Measurements from ENCODE around the gene PPFIBP1.

PPFIBP1 gene

GRCh38 chr12:27523642-27524493 lies at the start of gene PPFIBP1:
TSS of gene PPFIBP1 (plus strand) at chr12:27524206. CDS start at chr12:27633397, 109,191 bp downstream.
- Mint-ChIP-seq H3K27me3 (peaks cover 0 to 5% of the 10 kb centered on the region in 2 donors), H3K9me3 (no peaks in the 10 kb centered on the region), H3K27ac (peak within 1 kb of the TSS; percentile 97), H3K4me3 (peak within 1 kb of the TSS; percentile 92 to 98), H3K4me1 (peaks cover 13 to 28% of the 10 kb centered on the region in 2 donors), H3K36me3 (no peaks in the 10 kb centered on the region)
- peak; percentile 95 to 96 for ATAC-seq (replicated peaks)
- peak; percentile 80 for DNase-seq

DNA sequence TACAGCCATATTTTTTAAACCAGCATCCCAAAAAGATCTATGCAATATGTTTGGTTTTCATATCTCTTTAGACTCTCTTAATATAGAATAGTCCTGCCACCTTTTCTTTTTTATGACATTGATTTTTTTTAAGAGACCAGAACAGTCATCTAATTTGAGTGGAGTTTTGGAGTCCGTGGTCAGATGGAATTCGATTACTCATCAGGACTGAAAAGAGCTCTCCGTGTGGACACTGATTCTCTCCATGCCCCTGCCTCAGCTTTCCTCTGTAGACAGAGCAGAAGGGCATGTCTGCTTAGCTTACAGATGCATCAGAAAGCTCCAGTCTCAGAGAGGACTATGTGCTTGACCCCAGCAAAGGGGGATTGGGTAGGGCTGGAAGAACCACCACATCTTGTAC lies 49.7 kb upstream of the PPFIBP1 start:
- no peak for ATAC-seq (replicated peaks)
- H3K27me3 Mint-ChIP-seq = no peaks in the 10 kb centered on the region
- DNase-seq = no peak

GRCh38 chr12:27477049-27477448 lies 47.0 kb upstream of the PPFIBP1 start:
- H3K9me3 Mint-ChIP-seq = peaks cover 24 to 28% of the 10 kb centered on the region in 2 donors
- H3K4me1 Mint-ChIP-seq = peaks cover 0 to 6% of the 10 kb centered on the region in 2 donors
- no peak for DNase-seq
- peaks cover 23 to 53% of the 10 kb centered on the region in 2 donors for H3K36me3 Mint-ChIP-seq
- H3K4me3 Mint-ChIP-seq = no peak overlapping the region
- H3K27me3 Mint-ChIP-seq = no peaks in the 10 kb centered on the region
- H3K27ac Mint-ChIP-seq = no peak overlapping the region
- ATAC-seq (replicated peaks) = no peak

More for the DNA sequence above, 49.7 kb upstream of the PPFIBP1 start:
- Mint-ChIP-seq H3K4me3 (no peak overlapping the region), H3K27ac (no peak overlapping the region), H3K9me3 (peaks cover 24% of the 10 kb centered on the region in 2 donors), H3K36me3 (peaks cover 16 to 40% of the 10 kb centered on the region in 2 donors), H3K4me1 (no peaks in the 10 kb centered on the region)

DNA sequence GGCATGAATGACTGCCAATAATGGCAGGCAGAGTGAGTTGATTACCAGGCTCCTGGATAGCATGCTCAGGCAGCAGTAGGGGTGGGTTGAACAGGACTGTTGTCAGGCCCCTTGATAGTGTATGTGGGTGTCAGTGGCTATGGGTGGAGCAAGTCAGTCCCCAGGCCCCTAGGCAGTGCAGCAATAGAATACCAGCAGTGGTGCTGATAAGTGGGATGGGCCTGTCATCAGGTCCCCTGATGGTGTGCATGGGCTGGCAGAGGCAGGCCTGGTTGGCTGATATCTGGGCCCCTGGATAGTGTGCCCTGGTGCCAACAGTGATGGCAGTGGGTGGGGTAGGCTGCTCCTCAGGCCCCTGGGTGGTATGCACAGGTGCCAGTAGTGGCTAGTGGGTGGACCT lies 45.1 kb upstream of the PPFIBP1 start:
- no peaks in the 10 kb centered on the region for H3K27me3 Mint-ChIP-seq
- no peak for DNase-seq
- peaks cover 0 to 6% of the 10 kb centered on the region in 2 donors for H3K4me1 Mint-ChIP-seq
- peaks cover 24 to 28% of the 10 kb centered on the region in 2 donors for H3K9me3 Mint-ChIP-seq
- H3K27ac Mint-ChIP-seq = no peak overlapping the region
- ATAC-seq (replicated peaks) = no peak
- H3K36me3 Mint-ChIP-seq = peaks cover 23 to 50% of the 10 kb centered on the region in 2 donors
- H3K4me3 Mint-ChIP-seq = no peak overlapping the region

DNA sequence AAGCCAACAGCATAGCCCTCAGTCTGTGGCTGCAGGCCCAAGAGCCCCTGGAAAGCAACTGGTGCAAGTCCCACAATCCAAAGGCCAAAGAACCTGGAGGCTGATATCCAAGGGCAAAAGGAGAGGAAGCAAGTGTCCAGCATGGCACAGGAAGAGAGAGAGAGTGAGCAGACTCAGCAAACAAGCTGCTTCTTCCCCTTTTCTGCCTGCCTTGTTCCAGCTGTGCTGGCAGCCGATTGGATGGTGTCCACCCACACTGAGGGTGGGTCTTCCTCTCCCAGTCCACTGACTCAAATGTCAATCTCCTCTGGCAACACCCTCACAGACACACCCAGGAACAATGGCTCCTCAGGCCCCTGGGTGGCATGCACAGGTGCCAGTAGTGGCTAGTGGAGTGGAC lies 44.0 kb upstream of the PPFIBP1 start:
- Mint-ChIP-seq H3K4me1 (peaks cover 0 to 6% of the 10 kb centered on the region in 2 donors), H3K36me3 (peaks cover 23 to 47% of the 10 kb centered on the region in 2 donors), H3K9me3 (peaks cover 24% of the 10 kb centered on the region in 2 donors), H3K4me3 (no peak overlapping the region), H3K27me3 (no peaks in the 10 kb centered on the region), H3K27ac (no peak overlapping the region)
- ATAC-seq (replicated peaks) (no peak), DNase-seq (no peak)

DNA sequence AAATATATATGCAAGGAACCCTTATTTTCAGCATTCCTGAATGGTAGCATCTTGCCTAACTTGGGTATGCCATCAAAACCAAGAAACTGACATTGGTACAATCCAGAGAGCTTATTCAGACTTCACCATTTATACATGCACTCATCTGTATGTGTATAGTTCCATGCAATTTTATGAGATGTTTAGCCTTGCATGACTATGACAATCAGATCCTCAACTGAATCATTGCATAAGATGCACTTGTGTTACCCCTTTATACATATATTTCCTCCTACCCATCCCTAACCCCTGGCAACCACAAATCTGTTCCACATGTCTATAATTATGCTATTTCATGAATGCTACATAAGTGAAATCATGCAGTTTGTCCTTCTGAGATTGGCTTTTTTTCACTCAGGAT lies 37.0 kb upstream of the PPFIBP1 start:
- H3K36me3 Mint-ChIP-seq = peaks cover 9 to 12% of the 10 kb centered on the region in 2 donors
- DNase-seq (no peak), ATAC-seq (replicated peaks) (no peak)
- H3K9me3 Mint-ChIP-seq = peaks cover 4% of the 10 kb centered on the region in 2 donors
- no peak overlapping the region for H3K4me3 Mint-ChIP-seq
- peaks cover 0 to 8% of the 10 kb centered on the region in 2 donors for H3K27me3 Mint-ChIP-seq
- H3K27ac Mint-ChIP-seq = no peak overlapping the region
- H3K4me1 Mint-ChIP-seq = no peaks in the 10 kb centered on the region

DNA sequence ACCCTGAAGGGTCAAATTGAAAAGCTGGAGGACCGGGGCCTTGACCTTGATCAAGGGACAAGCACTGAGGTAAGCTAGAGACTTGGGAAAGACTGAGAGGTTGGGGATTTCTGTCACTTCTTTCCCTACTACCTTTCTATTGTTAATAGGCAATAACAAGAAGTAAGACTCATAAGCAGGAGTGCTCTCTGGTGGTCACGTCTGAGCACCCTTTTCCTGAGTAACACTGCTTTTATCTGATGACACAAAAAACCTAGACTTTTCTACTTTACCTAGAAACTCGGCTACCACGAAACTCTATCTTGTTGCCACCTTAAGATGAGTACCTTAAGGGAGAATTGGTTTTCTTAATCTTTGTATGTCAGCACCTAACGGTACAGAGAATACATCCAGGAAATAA lies 35.5 kb upstream of the PPFIBP1 start:
- Mint-ChIP-seq H3K4me1 (no peaks in the 10 kb centered on the region), H3K27me3 (peaks cover 0 to 8% of the 10 kb centered on the region in 2 donors), H3K27ac (no peak overlapping the region), H3K36me3 (peaks cover 9 to 12% of the 10 kb centered on the region in 2 donors), H3K9me3 (peaks cover 4% of the 10 kb centered on the region in 2 donors), H3K4me3 (no peak overlapping the region)
- DNase-seq = no peak
- no peak for ATAC-seq (replicated peaks)

DNA sequence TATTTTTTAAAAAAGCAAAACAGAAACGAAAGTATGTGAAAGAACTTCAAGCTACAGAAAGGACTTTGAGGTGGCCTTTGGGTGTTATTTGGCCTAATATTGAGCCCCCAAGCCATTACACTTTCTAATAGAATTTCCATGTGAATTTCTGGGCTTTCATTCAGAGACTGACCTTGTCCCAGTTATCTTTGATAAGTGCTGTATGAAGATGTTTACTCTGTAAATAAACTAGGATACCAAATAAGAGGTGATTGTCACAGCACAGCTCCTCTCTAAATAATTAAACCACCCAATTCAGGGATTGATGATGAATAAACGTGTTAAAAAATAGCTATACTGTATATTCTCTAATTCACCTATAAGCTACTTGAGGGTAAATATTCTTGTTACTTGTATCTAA lies 32.8 kb upstream of the PPFIBP1 start:
- no peaks in the 10 kb centered on the region for H3K4me1 Mint-ChIP-seq
- peaks cover 0 to 8% of the 10 kb centered on the region in 2 donors for H3K27me3 Mint-ChIP-seq

GRCh38 chr12:27493260-27493940 lies 30.6 kb upstream of the PPFIBP1 start:
- peaks cover 10 to 11% of the 10 kb centered on the region in 2 donors for H3K36me3 Mint-ChIP-seq
- H3K9me3 Mint-ChIP-seq = peaks cover 2 to 4% of the 10 kb centered on the region in 2 donors
- H3K27me3 Mint-ChIP-seq = peaks cover 0 to 11% of the 10 kb centered on the region in 2 donors
- DNase-seq (no peak), ATAC-seq (replicated peaks) (no peak)
- no peak overlapping the region for H3K4me3 Mint-ChIP-seq
- peaks cover 4 to 7% of the 10 kb centered on the region in 2 donors for H3K4me1 Mint-ChIP-seq
- H3K27ac Mint-ChIP-seq = no peak overlapping the region

More for the DNA sequence above, 32.8 kb upstream of the PPFIBP1 start:
- H3K27ac Mint-ChIP-seq = no peak overlapping the region
- peaks cover 7 to 8% of the 10 kb centered on the region in 2 donors for H3K36me3 Mint-ChIP-seq
- peaks cover 4% of the 10 kb centered on the region in 2 donors for H3K9me3 Mint-ChIP-seq
- no peak for DNase-seq
- ATAC-seq (replicated peaks) = no peak
- H3K4me3 Mint-ChIP-seq = no peak overlapping the region

DNA sequence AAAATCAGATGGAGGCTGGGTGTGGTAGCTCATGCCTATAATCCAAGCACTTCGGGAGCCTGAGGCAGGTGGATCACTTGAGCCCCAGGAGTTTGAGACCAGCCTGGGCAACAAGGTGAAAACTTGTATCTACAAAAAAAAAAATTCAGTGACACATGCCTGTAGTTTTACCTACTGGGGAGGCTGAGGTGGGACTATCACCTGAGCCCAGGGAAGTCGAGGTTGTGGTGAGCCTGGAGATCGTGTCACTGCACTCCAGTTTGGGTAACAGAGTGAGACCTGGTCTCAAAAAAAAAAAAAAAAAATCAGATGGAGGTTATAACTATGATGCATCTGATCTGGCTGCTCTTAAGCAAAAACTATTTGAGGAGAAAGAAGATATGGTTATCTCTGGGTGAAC lies 26.6 kb upstream of the PPFIBP1 start:
- DNase-seq = no peak
- Mint-ChIP-seq H3K4me1 (peaks cover 4 to 7% of the 10 kb centered on the region in 2 donors), H3K9me3 (no peaks in the 10 kb centered on the region), H3K27me3 (peaks cover 0 to 4% of the 10 kb centered on the region in 2 donors), H3K4me3 (no peak overlapping the region), H3K27ac (no peak overlapping the region), H3K36me3 (peaks cover 3 to 8% of the 10 kb centered on the region in 2 donors)
- no peak for ATAC-seq (replicated peaks)

DNA sequence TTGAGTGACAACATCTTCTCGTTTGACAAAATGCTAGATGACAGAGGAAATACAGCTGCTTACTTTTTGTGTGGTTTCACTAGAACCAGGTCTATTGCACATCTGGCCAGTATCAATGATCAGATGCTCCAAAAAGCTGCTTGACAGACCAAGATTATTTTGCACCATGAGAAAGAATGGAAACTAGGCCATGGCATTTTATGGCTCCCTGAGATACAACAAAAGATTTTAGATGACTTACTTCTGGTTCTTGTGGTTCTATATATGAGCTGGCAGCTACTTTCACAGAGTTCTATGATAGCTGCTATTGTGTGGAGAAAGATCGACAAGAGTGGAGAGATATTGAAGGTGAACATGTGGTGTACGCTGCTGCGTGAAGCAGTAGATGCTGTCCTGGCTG lies 25.9 kb upstream of the PPFIBP1 start:
- Mint-ChIP-seq H3K4me3 (no peak overlapping the region), H3K9me3 (peaks cover 0 to 2% of the 10 kb centered on the region in 2 donors), H3K36me3 (peaks cover 3 to 8% of the 10 kb centered on the region in 2 donors), H3K27ac (no peak overlapping the region), H3K27me3 (peaks cover 0 to 4% of the 10 kb centered on the region in 2 donors), H3K4me1 (peaks cover 4 to 7% of the 10 kb centered on the region in 2 donors)
- ATAC-seq (replicated peaks) (peak; percentile 78 to 86), DNase-seq (no peak)

DNA sequence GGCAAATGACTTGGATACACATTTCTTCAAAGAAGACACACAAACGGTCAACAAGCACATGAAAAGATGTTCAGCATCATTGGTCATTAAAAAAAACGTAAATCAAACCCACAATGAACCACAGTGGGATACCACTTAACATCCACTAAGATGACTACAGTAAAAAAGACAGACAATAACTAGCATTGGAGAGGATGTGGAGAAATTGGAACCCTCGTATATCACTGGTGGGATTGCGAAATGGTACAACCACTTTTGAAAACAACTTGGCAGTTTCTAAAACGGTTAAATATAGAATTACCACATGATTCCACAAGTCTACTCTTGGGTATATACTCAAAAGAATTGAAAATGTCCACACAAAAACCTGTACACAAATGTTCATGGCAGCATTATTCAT lies 25.2 kb upstream of the PPFIBP1 start:
- Mint-ChIP-seq H3K27ac (no peak overlapping the region), H3K36me3 (peaks cover 3 to 8% of the 10 kb centered on the region in 2 donors), H3K4me3 (no peak overlapping the region), H3K27me3 (peaks cover 0 to 4% of the 10 kb centered on the region in 2 donors), H3K4me1 (peaks cover 4 to 7% of the 10 kb centered on the region in 2 donors), H3K9me3 (peaks cover 0 to 2% of the 10 kb centered on the region in 2 donors)
- DNase-seq (no peak), ATAC-seq (replicated peaks) (no peak)

DNA sequence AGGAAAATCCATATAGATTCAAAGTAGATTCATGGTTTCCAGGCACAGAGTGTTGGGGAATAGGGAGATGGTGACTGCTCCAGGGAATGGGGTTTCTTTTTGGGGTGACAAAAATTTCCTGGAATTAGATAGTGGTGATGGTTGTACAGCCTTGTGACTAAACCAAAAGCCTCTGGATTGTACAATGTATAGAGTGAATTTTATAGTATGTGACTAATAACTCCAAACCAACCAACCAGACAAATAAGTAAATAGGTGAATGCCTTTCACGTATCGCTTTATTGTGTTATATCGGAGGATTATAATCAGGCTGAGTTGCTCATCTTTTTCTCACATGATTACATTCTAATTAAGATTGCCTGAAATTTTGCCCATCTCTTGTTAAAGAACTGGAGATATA lies 24.6 kb upstream of the PPFIBP1 start:
- ATAC-seq (replicated peaks) = no peak
- Mint-ChIP-seq H3K27me3 (peaks cover 0 to 4% of the 10 kb centered on the region in 2 donors), H3K9me3 (peaks cover 0 to 2% of the 10 kb centered on the region in 2 donors), H3K4me1 (peaks cover 4 to 7% of the 10 kb centered on the region in 2 donors), H3K4me3 (no peak overlapping the region), H3K36me3 (peaks cover 3 to 8% of the 10 kb centered on the region in 2 donors), H3K27ac (no peak overlapping the region)
- no peak for DNase-seq

GRCh38 chr12:27500546-27500945 lies 23.5 kb upstream of the PPFIBP1 start:
- Mint-ChIP-seq H3K4me3 (no peak overlapping the region), H3K36me3 (peaks cover 3 to 8% of the 10 kb centered on the region in 2 donors), H3K4me1 (peaks cover 4 to 7% of the 10 kb centered on the region in 2 donors), H3K27me3 (peaks cover 0 to 4% of the 10 kb centered on the region in 2 donors), H3K9me3 (peaks cover 0 to 2% of the 10 kb centered on the region in 2 donors), H3K27ac (no peak overlapping the region)
- DNase-seq = no peak
- no peak for ATAC-seq (replicated peaks)
